Stimulated activated CD4-positive, alpha-beta T cell treated with anti-CD3 and anti-CD28 coated beads, Interleukin-12 subunit alpha, Interleukin-12 subunit beta, amount 100 ng/mL, for 48 hours (primary cell): ENCODE measurements around the gene ABCC11.
"Not testable (repeated sequence)": the region's sequence is repeated elsewhere in the genome, so short reads cannot be mapped to it uniquely, and the experiment has no call there.

Experiments
- DNase-seq, 3 donors: peaks; one replicate each; pipeline ENCODE4 v3.0.0-alpha.2; 2020; ENCODE audit warnings: low read depth in 2 of 3, low spot score in 1 of 3

Gene ABCC11

GRCh38 chr16:48203974-48204824 lies 43.1 kb downstream of the ABCC11 start:
- DNase-seq: no peak

- no peak for DNase-seq
These were observed 45.7 kb downstream of the ABCC11 start for GRCh38 chr16:48201515-48202201.

- no peak for DNase-seq
These were observed 50.0 kb downstream of the ABCC11 start for GRCh38 chr16:48197294-48197693.

GRCh38 chr16:48194828-48195556 lies 52.3 kb downstream of the ABCC11 start:
- DNase-seq: no peak

GRCh38 chr16:48193846-48194245 lies 53.5 kb downstream of the ABCC11 start:
- DNase-seq: no peak

GRCh38 chr16:48188449-48189102 lies 58.8 kb downstream of the ABCC11 start:
- DNase-seq: no peak

- no peak for DNase-seq
These were observed 59.6 kb downstream of the ABCC11 start for GRCh38 chr16:48187779-48188178.

GRCh38 chr16:48184681-48185080 lies 62.7 kb downstream of the ABCC11 start:
- no peak for DNase-seq

- DNase-seq: no peak
These were observed 64.3 kb downstream of the ABCC11 start for GRCh38 chr16:48182979-48183537.

GRCh38 chr16:48181746-48182520 lies 65.4 kb downstream of the ABCC11 start:
- DNase-seq: not testable (repeated sequence)

GRCh38 chr16:48180868-48181480 lies 66.4 kb downstream of the ABCC11 start:
- no peak for DNase-seq

GRCh38 chr16:48176635-48177408 lies 70.5 kb downstream of the ABCC11 start:
- DNase-seq: no peak

- DNase-seq: no peak
These were observed 73.5 kb downstream of the ABCC11 start for GRCh38 chr16:48173889-48174288.

GRCh38 chr16:48172682-48173081 lies 74.7 kb downstream of the ABCC11 start:
- no peak for DNase-seq

- no peak for DNase-seq
These were observed 77.4 kb downstream of the ABCC11 start for GRCh38 chr16:48169896-48170295.

GRCh38 chr16:48168075-48168474 lies 79.3 kb downstream of the ABCC11 start:
- no peak for DNase-seq

- not testable (repeated sequence) for DNase-seq
These were observed 80.7 kb downstream of the ABCC11 start for GRCh38 chr16:48166617-48167016.

GRCh38 chr16:48165961-48166578 lies 81.3 kb downstream of the ABCC11 start:
- no peak for DNase-seq
